ENCODE measurements around the gene SLCO1A2. TPM values are rescaled to one million over a fixed set of nuclear protein-coding genes. Genes with fewer than 3 reads are reported as not detected.

The SLCO1A2 gene
- polyA plus RNA-seq, 3 donors = not detected

DNA sequence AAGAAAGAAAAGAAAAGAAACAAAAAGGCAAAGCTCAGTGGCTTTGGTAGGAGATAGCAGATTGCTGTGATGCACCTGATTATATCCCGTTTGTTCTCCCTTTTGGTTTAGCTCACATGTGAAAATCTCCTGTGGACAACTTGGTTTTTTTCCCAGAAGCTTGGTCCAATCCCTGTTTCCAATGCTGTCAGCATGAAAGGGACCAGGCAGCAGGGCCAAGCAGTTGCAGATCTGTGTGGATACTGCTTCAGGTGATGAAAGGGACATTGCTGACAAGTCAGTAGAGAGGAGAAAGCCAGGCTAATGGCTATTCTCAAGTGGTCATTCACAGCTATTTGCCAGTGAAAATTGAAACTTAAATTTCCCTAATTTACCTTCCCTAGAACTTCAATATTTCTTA lies 18.8 kb upstream of the SLCO1A2 start:
- peaks cover 0 to 2% (median 0%) of the 10 kb centered on the region in 7 donors for H3K9me3 Mint-ChIP-seq
- 17% methylated on average over 1 of the region's 1 CpG for WGBS (ENCODE audit: insufficient coverage)
- no peak for DNase-seq
- H3K4me3 ChIP-seq (replicated peaks in 1 of 3; ENCODE audit: low read depth in 2 of 3, low read length in 3 of 3) = no peak overlapping the region
- H3K4me1 ChIP-seq (ENCODE audit: control insufficient read depth in 1 of 2, insufficient read depth in 2 of 2, low read length in 2 of 2) = no peaks in the 10 kb centered on the region
- no peaks in the 10 kb centered on the region for H3K9me3 ChIP-seq (replicated peaks in 1 of 2; ENCODE audit: control insufficient read depth in 1 of 2, insufficient read depth in 1 of 2, low read length in 2 of 2)
- H3K79me2 ChIP-seq (ENCODE audit: insufficient read depth, low read length) = no peaks in the 10 kb centered on the region
- H3K4me1 Mint-ChIP-seq = no peaks in the 10 kb centered on the region
- no peak overlapping the region for H3K27ac ChIP-seq (ENCODE audit: low read depth in 1 of 2, low read length in 2 of 2)
- H3K27ac Mint-ChIP-seq = no peak overlapping the region
- intact Hi-C loops (cut with micrococcal nuclease) = no loop called here
- no peaks in the 10 kb centered on the region for H3K36me3 Mint-ChIP-seq
- no peak overlapping the region for H3K4me2 ChIP-seq (replicated peaks; ENCODE audit: extremely low read depth, low read length, poor library complexity, severe bottlenecking)
- no peaks in the 10 kb centered on the region for H3K27me3 ChIP-seq (ENCODE audit: control insufficient read depth in 2 of 2, insufficient read depth in 2 of 2, low read length in 2 of 2)
- no peaks in the 10 kb centered on the region for H3K36me3 ChIP-seq (replicated peaks in 1 of 2; ENCODE audit: control insufficient read depth in 1 of 2, insufficient read depth in 2 of 2, low read length in 2 of 2)
- no peak overlapping the region for H3K4me3 Mint-ChIP-seq
- no peak overlapping the region for H3K9ac ChIP-seq (ENCODE audit: insufficient read depth, low read length, poor library complexity, severe bottlenecking)
- H3K27me3 Mint-ChIP-seq (ENCODE audit: low read depth in 3 of 3) = peaks cover 0 to 2% (median 2%) of the 10 kb centered on the region in 3 donors
- no peaks in the 10 kb centered on the region for H4K20me1 ChIP-seq (ENCODE audit: insufficient read depth, low read length)
- TF ChIP-seq, protein P1, sequence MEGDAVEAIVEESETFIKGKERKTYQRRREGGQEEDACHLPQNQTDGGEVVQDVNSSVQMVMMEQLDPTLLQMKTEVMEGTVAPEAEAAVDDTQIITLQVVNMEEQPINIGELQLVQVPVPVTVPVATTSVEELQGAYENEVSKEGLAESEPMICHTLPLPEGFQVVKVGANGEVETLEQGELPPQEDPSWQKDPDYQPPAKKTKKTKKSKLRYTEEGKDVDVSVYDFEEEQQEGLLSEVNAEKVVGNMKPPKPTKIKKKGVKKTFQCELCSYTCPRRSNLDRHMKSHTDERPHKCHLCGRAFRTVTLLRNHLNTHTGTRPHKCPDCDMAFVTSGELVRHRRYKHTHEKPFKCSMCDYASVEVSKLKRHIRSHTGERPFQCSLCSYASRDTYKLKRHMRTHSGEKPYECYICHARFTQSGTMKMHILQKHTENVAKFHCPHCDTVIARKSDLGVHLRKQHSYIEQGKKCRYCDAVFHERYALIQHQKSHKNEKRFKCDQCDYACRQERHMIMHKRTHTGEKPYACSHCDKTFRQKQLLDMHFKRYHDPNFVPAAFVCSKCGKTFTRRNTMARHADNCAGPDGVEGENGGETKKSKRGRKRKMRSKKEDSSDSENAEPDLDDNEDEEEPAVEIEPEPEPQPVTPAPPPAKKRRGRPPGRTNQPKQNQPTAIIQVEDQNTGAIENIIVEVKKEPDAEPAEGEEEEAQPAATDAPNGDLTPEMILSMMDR (IDR thresholded peaks at IDR 0.05) = no peak
- H2AFZ ChIP-seq (ENCODE audit: insufficient read depth, low read depth, low read length, poor library complexity, severe bottlenecking) = no peak overlapping the region

DNA sequence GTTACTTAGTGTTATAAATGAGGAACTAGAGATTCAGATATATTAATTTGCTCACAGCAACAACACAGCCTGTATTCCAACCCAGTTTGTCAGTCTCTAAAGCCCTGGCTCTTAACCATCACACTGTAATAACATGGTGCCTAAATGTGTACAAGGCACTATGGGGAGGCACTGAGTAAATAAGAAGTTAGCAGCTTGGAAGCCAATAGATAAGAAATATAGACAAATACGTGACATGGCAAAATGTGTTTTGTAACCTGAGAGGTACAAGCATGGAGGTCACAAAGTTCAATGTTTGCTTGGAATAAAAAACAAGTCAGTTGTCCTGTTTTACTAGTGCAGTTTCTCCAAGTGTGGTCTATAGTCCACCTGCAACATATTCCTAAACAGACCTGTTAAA lies 16.3 kb upstream of the SLCO1A2 start:
- Histone ChIP-seq H4K20me1 (ENCODE audit: insufficient read depth, low read length) (no peaks in the 10 kb centered on the region), H3K27me3 (ENCODE audit: control insufficient read depth in 2 of 2, insufficient read depth in 2 of 2, low read length in 2 of 2) (no peaks in the 10 kb centered on the region), H3K9ac (ENCODE audit: insufficient read depth, low read length, poor library complexity, severe bottlenecking) (no peak overlapping the region), H3K4me3 (replicated peaks in 1 of 3; ENCODE audit: low read depth in 2 of 3, low read length in 3 of 3) (no peak overlapping the region), H3K9me3 (replicated peaks in 1 of 2; ENCODE audit: control insufficient read depth in 1 of 2, insufficient read depth in 1 of 2, low read length in 2 of 2) (no peaks in the 10 kb centered on the region), H3K79me2 (ENCODE audit: insufficient read depth, low read length) (no peaks in the 10 kb centered on the region), H3K4me2 (replicated peaks; ENCODE audit: extremely low read depth, low read length, poor library complexity, severe bottlenecking) (no peak overlapping the region), H3K36me3 (replicated peaks in 1 of 2; ENCODE audit: control insufficient read depth in 1 of 2, insufficient read depth in 2 of 2, low read length in 2 of 2) (no peaks in the 10 kb centered on the region), H2AFZ (ENCODE audit: insufficient read depth, low read depth, low read length, poor library complexity, severe bottlenecking) (no peak overlapping the region), H3K4me1 (ENCODE audit: control insufficient read depth in 1 of 2, insufficient read depth in 2 of 2, low read length in 2 of 2) (no peaks in the 10 kb centered on the region), H3K27ac (ENCODE audit: low read depth in 1 of 2, low read length in 2 of 2) (no peak overlapping the region)
- Mint-ChIP-seq H3K4me3 (no peak overlapping the region), H3K27me3 (ENCODE audit: low read depth in 3 of 3) (peaks cover 0 to 2% (median 2%) of the 10 kb centered on the region in 3 donors), H3K27ac (no peak overlapping the region), H3K36me3 (no peaks in the 10 kb centered on the region), H3K9me3 (peaks cover 0 to 3% (median 2%) of the 10 kb centered on the region in 7 donors), H3K4me1 (no peaks in the 10 kb centered on the region)
- TF ChIP-seq, protein P1 (IDR thresholded peaks at IDR 0.05) = no peak
- intact Hi-C loops (cut with micrococcal nuclease) = no loop called here
- DNase-seq = no peak
- WGBS (ENCODE audit: insufficient coverage) = 100% methylated on average over 1 of the region's 1 CpG
